Measurements from ENCODE around the gene ENOX2. TPM values are rescaled to one million over a fixed set of nuclear protein-coding genes. Genes with fewer than 3 reads are reported as not detected.
"Not testable (repeated sequence)": the region's sequence is repeated elsewhere in the genome, so short reads cannot be mapped to it uniquely, and the experiment has no call there.

Gene ENOX2
- 10 to 100 TPM in 3 of 6 donors, 1 to 10 TPM in 3; 7.3 to 14.8 (median 9.6) TPM for total RNA-seq

- Histone ChIP-seq H3K4me3 (peak within 1 kb of the TSS; percentile 51 to 83 (median 60)), H3K27ac (peak within 1 kb of the TSS; percentile 80 to 86 (median 84)), H3K9me3 (no peaks in the 10 kb centered on the region), H3K36me3 (no peaks in the 10 kb centered on the region), H3K27me3 (no peaks in the 10 kb centered on the region), H3K4me1 (peaks cover 0 to 3% (median 0%) of the 10 kb centered on the region in 4 donors)
- ATAC-seq (ENCODE audit: low FRiP score in 2 of 2) (peak; percentile 98 to 100), DNase-seq (peak; percentile 89 to 96)
- 0 to 30% methylated on average over 12 to 49 of the region's 50 CpGs for WGBS, 2 donors
- TF ChIP-seq POLR2AphosphoS5 (IDR thresholded peaks at IDR 0.05) = peak; percentile 9 to 61
- no peak for TF ChIP-seq EP300 (IDR thresholded peaks at IDR 0.05)
- peak; percentile 20 to 78 (median 49) for TF ChIP-seq POLR2A (IDR thresholded peaks at IDR 0.05)
These were observed at the start of gene ENOX2 for GRCh38 chrX:130902783-130903613. TSS of gene ENOX2 (minus strand) at chrX:130903209. CDS start at chrX:130703216, 199,993 bp downstream.

- Histone ChIP-seq H3K36me3 (no peaks in the 10 kb centered on the region), H3K4me1 (no peaks in the 10 kb centered on the region), H3K27ac (no peak overlapping the region), H3K4me3 (no peak overlapping the region), H3K27me3 (no peaks in the 10 kb centered on the region), H3K9me3 (peaks cover 0 to 8% (median 0%) of the 10 kb centered on the region in 4 donors)
- DNase-seq (no peak), ATAC-seq (ENCODE audit: low FRiP score in 2 of 2) (no peak)
- no peak for TF ChIP-seq EP300 (IDR thresholded peaks at IDR 0.05)
- no peak for TF ChIP-seq CTCF (IDR thresholded peaks at IDR 0.05)
- TF ChIP-seq POLR2AphosphoS5 (IDR thresholded peaks at IDR 0.05) = no peak
- no peak for TF ChIP-seq POLR2A (IDR thresholded peaks at IDR 0.05)
- WGBS, 2 donors = 44 to 55% methylated on average over 2 of the region's 2 CpGs
These were observed 49.4 kb upstream of the ENOX2 start for GRCh38 chrX:130952266-130953043.

- WGBS, 2 donors = 41 to 62% methylated on average over 2 of the region's 2 CpGs
- Histone ChIP-seq H3K27me3 (no peaks in the 10 kb centered on the region), H3K9me3 (peaks cover 0 to 8% (median 0%) of the 10 kb centered on the region in 4 donors), H3K4me3 (no peak overlapping the region), H3K27ac (no peak overlapping the region), H3K4me1 (no peaks in the 10 kb centered on the region), H3K36me3 (no peaks in the 10 kb centered on the region)
- ATAC-seq (ENCODE audit: low FRiP score in 2 of 2) (no peak), DNase-seq (no peak)
- TF ChIP-seq POLR2AphosphoS5 (IDR thresholded peaks at IDR 0.05) = no peak
- no peak for TF ChIP-seq CTCF (IDR thresholded peaks at IDR 0.05)
- TF ChIP-seq POLR2A (IDR thresholded peaks at IDR 0.05) = no peak
- TF ChIP-seq EP300 (IDR thresholded peaks at IDR 0.05) = no peak
These were observed 41.2 kb upstream of the ENOX2 start for GRCh38 chrX:130944230-130944629.

GRCh38 chrX:130937101-130937500, 34.1 kb upstream of the ENOX2 start:
- Histone ChIP-seq H3K27ac (no peak overlapping the region), H3K4me1 (no peaks in the 10 kb centered on the region), H3K36me3 (no peaks in the 10 kb centered on the region), H3K4me3 (no peak overlapping the region), H3K9me3 (no peaks in the 10 kb centered on the region), H3K27me3 (no peaks in the 10 kb centered on the region)
- TF ChIP-seq CTCF (IDR thresholded peaks at IDR 0.05) (no peak), POLR2AphosphoS5 (IDR thresholded peaks at IDR 0.05) (no peak), POLR2A (IDR thresholded peaks at IDR 0.05) (no peak), EP300 (IDR thresholded peaks at IDR 0.05) (no peak)
- ATAC-seq (ENCODE audit: low FRiP score in 2 of 2) (no peak), DNase-seq (no peak)

GRCh38 chrX:130933358-130933757, 30.3 kb upstream of the ENOX2 start:
- Histone ChIP-seq H3K36me3 (no peaks in the 10 kb centered on the region), H3K27ac (no peak overlapping the region), H3K9me3 (no peaks in the 10 kb centered on the region), H3K4me3 (no peak overlapping the region), H3K4me1 (no peaks in the 10 kb centered on the region), H3K27me3 (no peaks in the 10 kb centered on the region)
- TF ChIP-seq POLR2AphosphoS5 (IDR thresholded peaks at IDR 0.05) = no peak
- no peak for TF ChIP-seq EP300 (IDR thresholded peaks at IDR 0.05)
- TF ChIP-seq CTCF (IDR thresholded peaks at IDR 0.05) = no peak
- TF ChIP-seq POLR2A (IDR thresholded peaks at IDR 0.05) = no peak
- DNase-seq (no peak), ATAC-seq (ENCODE audit: low FRiP score in 2 of 2) (no peak)
- WGBS, 2 donors = 65 to 84% methylated on average over 2 of the region's 2 CpGs

GRCh38 chrX:130920405-130920804, 17.4 kb upstream of the ENOX2 start:
- not testable (repeated sequence) for ATAC-seq (ENCODE audit: low FRiP score in 2 of 2); H3K4me3 ChIP-seq
- WGBS, 2 donors = 43 to 65% methylated on average over 2 of the region's 2 CpGs

GRCh38 chrX:130919676-130920075, 16.7 kb upstream of the ENOX2 start:
- H3K9me3 ChIP-seq; H3K4me3 ChIP-seq; H3K4me1 ChIP-seq; H3K27me3 ChIP-seq; DNase-seq; H3K36me3 ChIP-seq; H3K27ac ChIP-seq; ATAC-seq (ENCODE audit: low FRiP score in 2 of 2): not testable (repeated sequence)
- WGBS, 2 donors = 43% methylated on average over 1 of the region's 1 CpG; no CpG with 5 or more reads in 1 of the 2 donors

More at GRCh38 chrX:130920405-130920804, 17.4 kb upstream of the ENOX2 start:
- not testable (repeated sequence) for H3K27ac ChIP-seq, DNase-seq, H3K9me3 ChIP-seq, H3K27me3 ChIP-seq, H3K36me3 ChIP-seq, H3K4me1 ChIP-seq

Measured in upper lobe of left lung (tissue), 6 donors.